Sigmoid colon (tissue), 7 donors: ENCODE data around the gene OPN3. TPM values are rescaled to one million over a fixed set of nuclear protein-coding genes. Genes with fewer than 3 reads are reported as not detected.

Source experiments
- DNase-seq: peaks from one replicate; pipeline ENCODE4 v3.0.0-alpha.2; 2019
- H3K27ac ChIP-seq, 4 donors: fragments of 200-600 bp; sonication (generic); one replicate each; pipeline ENCODE4 v1.5.1; 2016 to 2019; ENCODE audit warnings: mild to moderate bottlenecking in 1 of 4
- H3K27me3 ChIP-seq, 3 donors: fragments of 200-600 bp; sonication (generic); one replicate each; pipeline ENCODE4 v1.5.1; 2019; ENCODE audit warnings: mild to moderate bottlenecking in 1 of 3
- H3K36me3 ChIP-seq, 4 donors: fragments of 200-600 bp; sonication (generic); one replicate each; pipeline ENCODE4 v1.5.1; 2016 to 2019
- H3K4me1 ChIP-seq, 4 donors: fragments of 200-600 bp; sonication (generic); one replicate each; pipeline ENCODE4 v1.5.1; 2017 to 2019
- H3K4me3 ChIP-seq, 4 donors: fragments of 200-600 bp; sonication (generic); one replicate each; pipeline ENCODE4 v1.5.1; 2017 to 2019; ENCODE audit warnings: mild to moderate bottlenecking in 2 of 4, moderate library complexity in 1 of 4
- H3K9me3 ChIP-seq, 4 donors: fragments of 200-600 bp in 3 of 4; sonication (generic) in 3 of 4; one replicate each; pipeline versions ENCODE4 v1.5.1 to v1.6.1; 2013 to 2019
- EP300 ChIP-seq, 4 donors: sonication (generic); formaldehyde crosslinking; IDR thresholded peaks; one replicate each; pipeline ENCODE4 v1.6.1; 2017; ENCODE audit warnings: antibody characterized with exemption in 4 of 4
- POLR2A ChIP-seq, 2 donors: fragments of 450-650 bp; IDR thresholded peaks; one replicate each; pipeline ENCODE4 v1.6.1; 2016; ENCODE audit warnings: antibody characterized with exemption in 2 of 2, mild to moderate bottlenecking in 2 of 2, moderate library complexity in 2 of 2
- POLR2AphosphoS5 ChIP-seq, 4 donors: sonication (generic); formaldehyde crosslinking; IDR thresholded peaks; one replicate each; pipeline ENCODE4 v1.6.1; 2017; ENCODE audit warnings: antibody characterized with exemption in 4 of 4
- WGBS, 2 donors: extraction: QIAGEN DNeasy Blood & Tissue Kit; methylation state at CpG; one replicate each; pipeline ENCODE4 v1.1.7; 2013; 5-methylcytosine and 5-hydroxymethylcytosine counted together
- intact Hi-C: fragments of 100-400 bp; cut with DNase I; formaldehyde crosslinking; loops from one replicate; pipeline ENCODE4 v1.15.1; 2023
- polyA plus RNA-seq, 3 donors: library from polyadenylated mRNA; stranded (reverse); fragments of 200-250 nt; gene quantifications; one replicate each; pipeline ENCODE4 v1.2.3, GENCODE V29; 2013
- total RNA-seq, 4 donors: library from RNA; depleted of rRNA; stranded (reverse); fragments of >200 nt; gene quantifications; one replicate each; pipeline ENCODE4 v1.1.0, GENCODE V29; 2016
- TF ChIP-seq, protein P1 (sequence below), 4 experiments: fragments of 450-650 bp in 3 of 4; fragments of 200-600 bp in 1 of 4; IDR thresholded peaks; one replicate each; pipeline ENCODE4 v1.5.1; 2016 to 2019; ENCODE audit warnings: antibody characterized with exemption in 4 of 4, mild to moderate bottlenecking in 3 of 4, moderate library complexity in 2 of 4
- donor health status: healthy with polysubstance abuse.
- donor health status: Bipolar disorder and iron deficiency.
- donor health status: healthy.

The OPN3 gene
- total and polyA plus RNA-seq, 7 donors = 2.5 to 58.9 (median 12.8) TPM

DNA sequence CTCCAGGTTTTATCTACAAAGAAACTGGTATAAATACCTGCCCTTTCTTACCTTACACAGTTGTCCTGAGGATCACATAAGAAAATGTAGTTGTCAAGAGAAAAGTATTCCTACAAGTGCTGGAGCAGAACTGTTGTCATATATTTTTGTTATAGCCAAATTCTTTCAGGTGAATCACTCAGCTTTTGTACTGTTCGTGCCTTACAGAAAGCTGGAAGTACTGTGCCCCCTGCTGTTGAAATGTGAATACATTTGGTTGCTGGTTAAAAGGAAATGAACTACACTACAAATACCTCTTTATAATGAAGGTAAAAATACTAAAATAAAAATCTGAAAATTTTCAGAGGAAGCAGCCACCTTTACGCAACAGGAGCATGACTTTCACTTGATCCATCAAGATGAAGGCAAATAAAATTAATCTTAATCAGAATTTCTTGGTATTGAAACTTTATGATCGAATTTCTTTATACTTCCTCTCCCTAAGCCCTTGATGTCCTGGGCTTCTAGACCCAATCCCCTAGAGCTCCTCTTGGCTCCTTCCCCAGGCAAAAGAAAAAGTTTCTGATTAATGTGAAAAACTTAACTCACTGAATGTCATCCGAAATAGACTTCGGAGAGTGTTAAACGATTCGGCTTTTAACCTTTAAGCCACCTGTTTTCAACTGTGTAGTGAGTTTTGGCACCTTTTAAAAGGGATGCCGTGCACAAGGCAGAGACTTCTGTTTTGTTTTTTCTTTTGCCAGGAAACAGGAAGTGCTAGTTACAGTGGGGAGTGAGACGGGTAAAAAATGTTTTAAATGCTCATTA lies 12.5 kb downstream of the OPN3 start:
- H3K36me3 ChIP-seq = no peaks in the 10 kb centered on the region
- TF ChIP-seq, protein P1, sequence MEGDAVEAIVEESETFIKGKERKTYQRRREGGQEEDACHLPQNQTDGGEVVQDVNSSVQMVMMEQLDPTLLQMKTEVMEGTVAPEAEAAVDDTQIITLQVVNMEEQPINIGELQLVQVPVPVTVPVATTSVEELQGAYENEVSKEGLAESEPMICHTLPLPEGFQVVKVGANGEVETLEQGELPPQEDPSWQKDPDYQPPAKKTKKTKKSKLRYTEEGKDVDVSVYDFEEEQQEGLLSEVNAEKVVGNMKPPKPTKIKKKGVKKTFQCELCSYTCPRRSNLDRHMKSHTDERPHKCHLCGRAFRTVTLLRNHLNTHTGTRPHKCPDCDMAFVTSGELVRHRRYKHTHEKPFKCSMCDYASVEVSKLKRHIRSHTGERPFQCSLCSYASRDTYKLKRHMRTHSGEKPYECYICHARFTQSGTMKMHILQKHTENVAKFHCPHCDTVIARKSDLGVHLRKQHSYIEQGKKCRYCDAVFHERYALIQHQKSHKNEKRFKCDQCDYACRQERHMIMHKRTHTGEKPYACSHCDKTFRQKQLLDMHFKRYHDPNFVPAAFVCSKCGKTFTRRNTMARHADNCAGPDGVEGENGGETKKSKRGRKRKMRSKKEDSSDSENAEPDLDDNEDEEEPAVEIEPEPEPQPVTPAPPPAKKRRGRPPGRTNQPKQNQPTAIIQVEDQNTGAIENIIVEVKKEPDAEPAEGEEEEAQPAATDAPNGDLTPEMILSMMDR (IDR thresholded peaks at IDR 0.05) = no peak
- no peak for TF ChIP-seq EP300 (IDR thresholded peaks at IDR 0.05)
- TF ChIP-seq POLR2AphosphoS5 (IDR thresholded peaks at IDR 0.05) = no peak
- TF ChIP-seq POLR2A (IDR thresholded peaks at IDR 0.05) = no peak
- 11 to 27% methylated on average over 9 of the region's 9 CpGs for WGBS, 2 donors
- no peak overlapping the region for H3K27ac ChIP-seq
- no peaks in the 10 kb centered on the region for H3K27me3 ChIP-seq
- no peak for DNase-seq
- H3K4me3 ChIP-seq = no peak overlapping the region
- no peaks in the 10 kb centered on the region for H3K4me1 ChIP-seq
- intact Hi-C loops = no loop called here
- no peaks in the 10 kb centered on the region for H3K9me3 ChIP-seq

DNA sequence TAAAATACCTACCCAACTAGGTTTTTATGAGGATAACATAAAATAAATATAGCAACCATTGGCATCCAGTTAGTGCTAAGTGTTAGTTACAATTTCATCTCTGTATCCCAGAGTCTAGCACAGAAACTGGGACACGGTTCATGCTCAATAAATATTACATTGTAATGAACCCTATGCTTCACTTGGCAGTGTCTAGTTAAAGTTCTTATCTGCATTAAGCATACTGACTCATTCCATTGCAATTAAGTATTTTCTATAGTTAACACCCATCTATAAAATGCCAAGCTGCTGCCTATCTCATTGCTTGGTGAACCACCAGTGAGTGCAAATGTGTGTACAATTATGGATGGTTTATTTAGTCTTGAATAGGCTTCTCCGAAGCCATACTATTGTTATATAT lies 15.2 kb downstream of the OPN3 start:
- TF ChIP-seq EP300 (IDR thresholded peaks at IDR 0.05) (no peak), POLR2A (IDR thresholded peaks at IDR 0.05) (no peak), POLR2AphosphoS5 (IDR thresholded peaks at IDR 0.05) (no peak)
- TF ChIP-seq, protein P1 (IDR thresholded peaks at IDR 0.05) = no peak
- H3K27me3 ChIP-seq = no peaks in the 10 kb centered on the region
- H3K27ac ChIP-seq = no peak overlapping the region
- DNase-seq = no peak
- 25 to 64% methylated on average over 2 of the region's 2 CpGs for WGBS, 2 donors
- intact Hi-C loops = no loop called here
- no peaks in the 10 kb centered on the region for H3K4me1 ChIP-seq
- H3K4me3 ChIP-seq = no peak overlapping the region
- no peaks in the 10 kb centered on the region for H3K36me3 ChIP-seq
- no peaks in the 10 kb centered on the region for H3K9me3 ChIP-seq

DNA sequence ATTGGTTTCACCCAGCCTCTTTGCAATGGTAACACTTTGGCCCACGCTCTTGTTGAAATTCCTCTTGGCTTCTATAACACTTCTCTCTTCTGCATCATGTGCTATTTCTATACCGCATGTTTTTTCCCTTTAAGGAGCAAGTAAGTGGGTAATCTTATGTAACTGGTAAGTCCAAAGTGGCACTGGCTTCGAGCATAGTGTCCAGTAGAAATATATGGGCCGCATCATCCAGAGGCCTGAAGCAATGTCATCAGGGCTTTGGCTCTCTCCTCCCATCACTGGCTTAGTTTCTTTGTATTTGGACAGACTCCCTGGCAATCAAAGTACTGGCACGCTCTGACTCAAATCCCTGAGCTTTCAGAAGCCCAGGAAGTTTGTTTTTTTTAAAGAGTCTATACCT lies 17.5 kb downstream of the OPN3 start:
- TF ChIP-seq EP300 (IDR thresholded peaks at IDR 0.05) = no peak
- no peak for TF ChIP-seq POLR2A (IDR thresholded peaks at IDR 0.05)
- no peak for TF ChIP-seq POLR2AphosphoS5 (IDR thresholded peaks at IDR 0.05)
- TF ChIP-seq, protein P1 (IDR thresholded peaks at IDR 0.05) = no peak
- Histone ChIP-seq H3K4me1 (no peaks in the 10 kb centered on the region), H3K9me3 (no peaks in the 10 kb centered on the region), H3K27ac (no peak overlapping the region), H3K36me3 (no peaks in the 10 kb centered on the region), H3K27me3 (no peaks in the 10 kb centered on the region), H3K4me3 (no peak overlapping the region)
- intact Hi-C loops = no loop called here
- no peak for DNase-seq
- 91 to 97% methylated on average over 5 of the region's 5 CpGs for WGBS, 2 donors

DNA sequence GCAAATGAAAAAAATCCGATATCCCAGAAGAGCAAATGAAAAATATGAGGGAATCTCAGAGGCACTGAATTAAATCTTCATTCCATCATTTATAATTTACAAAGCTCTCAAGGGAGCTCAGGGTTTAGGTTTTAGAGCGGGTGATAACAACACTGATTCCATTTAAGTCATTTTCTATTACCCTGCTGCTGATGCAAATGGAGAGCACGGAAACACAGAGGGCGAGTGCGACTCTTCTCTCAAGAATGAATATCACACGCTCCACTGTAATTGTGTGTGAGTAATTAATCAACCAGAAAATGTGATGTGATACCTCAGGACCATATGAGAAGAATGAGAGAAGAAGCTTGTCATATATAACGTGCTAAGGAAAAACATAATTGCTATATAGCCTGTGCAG lies 22.7 kb downstream of the OPN3 start:
- no peak overlapping the region for H3K4me3 ChIP-seq
- H3K27me3 ChIP-seq = no peaks in the 10 kb centered on the region
- no peak for TF ChIP-seq EP300 (IDR thresholded peaks at IDR 0.05)
- no peak for TF ChIP-seq POLR2AphosphoS5 (IDR thresholded peaks at IDR 0.05)
- no peak for TF ChIP-seq POLR2A (IDR thresholded peaks at IDR 0.05)
- TF ChIP-seq, protein P1 (IDR thresholded peaks at IDR 0.05) = no peak
- no peaks in the 10 kb centered on the region for H3K36me3 ChIP-seq
- WGBS, 2 donors = 96% methylated on average over 7 of the region's 7 CpGs
- no peaks in the 10 kb centered on the region for H3K4me1 ChIP-seq
- no peak overlapping the region for H3K27ac ChIP-seq
- H3K9me3 ChIP-seq = no peaks in the 10 kb centered on the region
- intact Hi-C loops = no loop called here
- no peak for DNase-seq
